Muscle layer of duodenum (tissue), 2 donors: ENCODE data around the gene PSEN2.

Experiments used
- H3K27ac ChIP-seq: one replicate; pipeline ENCODE4 v1.7.0; 2013; ENCODE audit warnings: mild to moderate bottlenecking, low read length
- H3K27me3 ChIP-seq: one replicate; pipeline ENCODE4 v1.7.0; 2013; ENCODE audit warnings: low read depth, mild to moderate bottlenecking, control low read depth, low read length
- H3K36me3 ChIP-seq, 2 donors: one replicate each; pipeline ENCODE4 v1.7.0; 2013; ENCODE audit warnings: low read length in 2 of 2, control low read depth in 1 of 2, mild to moderate bottlenecking in 1 of 2; ENCODE audit not compliant: insufficient read depth in 2 of 2, control insufficient read depth in 1 of 2
- H3K4me1 ChIP-seq, 2 donors: one replicate each; pipeline ENCODE4 v1.7.0; 2013; ENCODE audit warnings: low read length in 2 of 2, mild to moderate bottlenecking in 2 of 2, control low read depth in 1 of 2, moderate library complexity in 1 of 2; ENCODE audit not compliant: insufficient read depth in 2 of 2, control insufficient read depth in 1 of 2
- H3K4me3 ChIP-seq, 2 donors: one replicate each; pipeline ENCODE4 v1.7.0; 2013; ENCODE audit warnings: low read length in 2 of 2, low read depth in 1 of 2, mild to moderate bottlenecking in 1 of 2
- H3K9me3 ChIP-seq, 2 donors: one replicate each; pipeline ENCODE4 v1.7.0; 2013; ENCODE audit warnings: low read length in 2 of 2, control low read depth in 1 of 2, mild to moderate bottlenecking in 1 of 2; ENCODE audit not compliant: control insufficient read depth in 1 of 2
- donor health status: healthy.

Gene PSEN2

GRCh38 chr1:226880372-226881287, 10.2 kb downstream of the PSEN2 start:
- Histone ChIP-seq H3K4me3 (no peak overlapping the region), H3K9me3 (no peaks in the 10 kb centered on the region), H3K36me3 (peaks cover 6 to 36% of the 10 kb centered on the region in 2 donors), H3K27me3 (no peaks in the 10 kb centered on the region), H3K4me1 (peaks cover 5 to 6% of the 10 kb centered on the region in 2 donors), H3K27ac (no peak overlapping the region)

- Histone ChIP-seq H3K36me3 (peaks cover 12 to 40% of the 10 kb centered on the region in 2 donors), H3K9me3 (no peaks in the 10 kb centered on the region), H3K27me3 (no peaks in the 10 kb centered on the region), H3K4me1 (peaks cover 8 to 13% of the 10 kb centered on the region in 2 donors), H3K4me3 (no peak overlapping the region), H3K27ac (no peak overlapping the region)
Observed at GRCh38 chr1:226881515-226882185, 11.2 kb downstream of the PSEN2 start.

GRCh38 chr1:226882187-226882586, 11.8 kb downstream of the PSEN2 start:
- Histone ChIP-seq H3K27ac (peak overlapping the region; percentile 83), H3K9me3 (no peaks in the 10 kb centered on the region), H3K36me3 (peaks cover 12 to 39% of the 10 kb centered on the region in 2 donors), H3K4me3 (peak overlapping the region in 1 of 2 donors; percentile 55), H3K4me1 (peaks cover 8 to 13% of the 10 kb centered on the region in 2 donors), H3K27me3 (no peaks in the 10 kb centered on the region)

GRCh38 chr1:226882631-226883409, 12.4 kb downstream of the PSEN2 start:
- peaks cover 8 to 13% of the 10 kb centered on the region in 2 donors for H3K4me1 ChIP-seq
- H3K36me3 ChIP-seq = peaks cover 5 to 42% of the 10 kb centered on the region in 2 donors
- peak overlapping the region; percentile 15 to 55 for H3K4me3 ChIP-seq
- peak overlapping the region; percentile 83 for H3K27ac ChIP-seq
- no peaks in the 10 kb centered on the region for H3K27me3 ChIP-seq
- H3K9me3 ChIP-seq = no peaks in the 10 kb centered on the region

GRCh38 chr1:226883630-226884029, 13.2 kb downstream of the PSEN2 start:
- Histone ChIP-seq H3K36me3 (peaks cover 5 to 49% of the 10 kb centered on the region in 2 donors), H3K27ac (no peak overlapping the region), H3K9me3 (no peaks in the 10 kb centered on the region), H3K4me3 (no peak overlapping the region), H3K4me1 (peaks cover 8 to 13% of the 10 kb centered on the region in 2 donors), H3K27me3 (no peaks in the 10 kb centered on the region)

- Histone ChIP-seq H3K4me3 (no peak overlapping the region), H3K4me1 (peaks cover 8 to 13% of the 10 kb centered on the region in 2 donors), H3K27ac (no peak overlapping the region), H3K36me3 (peaks cover 5 to 51% of the 10 kb centered on the region in 2 donors), H3K9me3 (no peaks in the 10 kb centered on the region), H3K27me3 (no peaks in the 10 kb centered on the region)
Observed at GRCh38 chr1:226884116-226884625, 13.8 kb downstream of the PSEN2 start.

- H3K27me3 ChIP-seq = no peaks in the 10 kb centered on the region
- H3K36me3 ChIP-seq = peaks cover 7 to 48% of the 10 kb centered on the region in 2 donors
- no peak overlapping the region for H3K27ac ChIP-seq
- no peaks in the 10 kb centered on the region for H3K9me3 ChIP-seq
- H3K4me1 ChIP-seq = peaks cover 8 to 13% of the 10 kb centered on the region in 2 donors
- no peak overlapping the region for H3K4me3 ChIP-seq
Observed at GRCh38 chr1:226884966-226885820, 14.8 kb downstream of the PSEN2 start.

GRCh38 chr1:226886122-226886901, 15.9 kb downstream of the PSEN2 start:
- Histone ChIP-seq H3K27me3 (no peaks in the 10 kb centered on the region), H3K36me3 (peaks cover 16 to 50% of the 10 kb centered on the region in 2 donors), H3K9me3 (no peaks in the 10 kb centered on the region), H3K4me3 (no peak overlapping the region), H3K27ac (no peak overlapping the region), H3K4me1 (peaks cover 8 to 13% of the 10 kb centered on the region in 2 donors)

- no peaks in the 10 kb centered on the region for H3K9me3 ChIP-seq
- no peak overlapping the region for H3K27ac ChIP-seq
- H3K4me3 ChIP-seq = no peak overlapping the region
- peaks cover 21 to 44% of the 10 kb centered on the region in 2 donors for H3K36me3 ChIP-seq
- peaks cover 8 to 11% of the 10 kb centered on the region in 2 donors for H3K4me1 ChIP-seq
- no peaks in the 10 kb centered on the region for H3K27me3 ChIP-seq
Observed at GRCh38 chr1:226887006-226887405, 16.6 kb downstream of the PSEN2 start.

- no peak overlapping the region for H3K27ac ChIP-seq
- no peaks in the 10 kb centered on the region for H3K27me3 ChIP-seq
- H3K4me1 ChIP-seq = peaks cover 3 to 7% of the 10 kb centered on the region in 2 donors
- H3K4me3 ChIP-seq = no peak overlapping the region
- H3K9me3 ChIP-seq = no peaks in the 10 kb centered on the region
- peaks cover 21 to 45% of the 10 kb centered on the region in 2 donors for H3K36me3 ChIP-seq
Observed at GRCh38 chr1:226888021-226888420, 17.6 kb downstream of the PSEN2 start.
